ENCODE results near the gene ENKD1.

ENKD1 gene

DNA sequence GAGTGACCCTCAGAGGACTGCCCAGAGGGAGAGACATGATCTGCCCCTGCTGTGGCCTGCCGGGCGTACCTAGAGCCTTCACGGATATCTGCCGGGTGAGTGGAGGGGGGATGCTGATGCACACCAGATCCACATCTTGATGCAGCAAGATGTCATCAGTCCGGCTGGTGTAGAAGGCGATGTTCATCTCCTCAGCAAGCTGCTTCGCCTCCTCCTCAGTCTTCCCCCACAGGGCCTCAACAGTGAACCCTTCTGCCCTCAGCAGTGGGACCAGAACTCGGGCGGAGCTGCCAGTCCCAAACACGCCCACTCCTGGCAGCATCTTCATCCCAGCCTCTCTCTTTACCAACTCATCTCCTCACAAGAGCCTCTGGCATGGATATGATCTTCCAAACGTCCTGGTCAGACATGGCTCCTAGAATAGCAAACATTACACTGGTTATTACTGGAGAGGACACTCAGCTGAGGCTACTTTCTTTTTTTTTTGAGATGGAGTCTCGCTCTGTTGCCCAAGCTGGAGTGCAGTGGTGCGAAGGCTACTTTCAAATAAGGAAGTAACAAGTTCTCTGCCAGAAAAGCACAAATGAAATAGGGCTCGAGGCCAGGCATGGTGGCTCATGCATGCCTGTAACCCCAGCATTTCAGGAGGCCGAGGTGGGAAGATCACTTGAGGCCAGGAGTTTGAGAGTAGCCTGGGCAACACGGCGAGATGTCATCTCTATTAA is 19.0 kb upstream of the ENKD1 start:
- DNase-seq (ENCODE audit: low read depth, low spot score) = no peak
- TF ChIP-seq EZH2 (IDR thresholded peaks at IDR 0.05) = no peak
- TF ChIP-seq FOXP2 (optimal IDR thresholded peaks at IDR 0.05; ENCODE audit: control extremely low read depth, extremely low read length, insufficient read depth) = no peak
- no peak for TF ChIP-seq POLR2AphosphoS5 (IDR thresholded peaks at IDR 0.05; ENCODE audit: borderline replicate concordance, low read depth, low read length)
- H3K9ac ChIP-seq (ENCODE audit: insufficient read length) = no peak overlapping the region
- no peak overlapping the region for H3K4me3 ChIP-seq
- H3K27ac ChIP-seq = no peak overlapping the region
- no peaks in the 10 kb centered on the region; the same call in 1 of the 2 replicates for H3K36me3 ChIP-seq (ENCODE audit: insufficient read depth, low read length)
- no peaks in the 10 kb centered on the region for H3K9me3 ChIP-seq (ENCODE audit: low read depth, low read length)

DNA sequence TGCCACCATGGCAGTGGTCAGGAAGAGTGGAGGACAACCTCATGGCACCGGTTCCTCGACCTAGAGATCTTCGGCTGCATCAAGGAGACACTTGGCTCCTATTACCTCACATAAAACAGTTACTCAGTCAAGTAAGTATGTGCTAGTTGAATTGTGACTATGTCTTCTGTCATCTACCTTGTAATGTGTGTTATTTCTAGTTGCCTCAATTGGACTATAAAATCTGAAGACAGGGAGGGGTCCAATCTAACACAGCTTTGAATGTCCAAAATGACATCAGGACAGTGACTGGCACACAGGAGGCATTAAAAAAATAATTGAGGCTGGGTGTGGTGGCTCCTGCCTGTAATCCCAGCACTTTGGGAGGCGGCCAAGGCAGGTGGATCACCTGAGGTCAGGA is 17.2 kb upstream of the ENKD1 start:
- Histone ChIP-seq H3K9ac (ENCODE audit: insufficient read length) (no peak overlapping the region), H3K27ac (no peak overlapping the region), H3K36me3 (ENCODE audit: insufficient read depth, low read length) (no peaks in the 10 kb centered on the region; the same call in 1 of the 2 replicates), H3K9me3 (ENCODE audit: low read depth, low read length) (no peaks in the 10 kb centered on the region), H3K4me3 (no peak overlapping the region)
- TF ChIP-seq POLR2AphosphoS5 (IDR thresholded peaks at IDR 0.05; ENCODE audit: borderline replicate concordance, low read depth, low read length) (no peak), FOXP2 (optimal IDR thresholded peaks at IDR 0.05; ENCODE audit: control extremely low read depth, extremely low read length, insufficient read depth) (no peak), EZH2 (IDR thresholded peaks at IDR 0.05) (no peak)
- DNase-seq (ENCODE audit: low read depth, low spot score) = no peak

DNA sequence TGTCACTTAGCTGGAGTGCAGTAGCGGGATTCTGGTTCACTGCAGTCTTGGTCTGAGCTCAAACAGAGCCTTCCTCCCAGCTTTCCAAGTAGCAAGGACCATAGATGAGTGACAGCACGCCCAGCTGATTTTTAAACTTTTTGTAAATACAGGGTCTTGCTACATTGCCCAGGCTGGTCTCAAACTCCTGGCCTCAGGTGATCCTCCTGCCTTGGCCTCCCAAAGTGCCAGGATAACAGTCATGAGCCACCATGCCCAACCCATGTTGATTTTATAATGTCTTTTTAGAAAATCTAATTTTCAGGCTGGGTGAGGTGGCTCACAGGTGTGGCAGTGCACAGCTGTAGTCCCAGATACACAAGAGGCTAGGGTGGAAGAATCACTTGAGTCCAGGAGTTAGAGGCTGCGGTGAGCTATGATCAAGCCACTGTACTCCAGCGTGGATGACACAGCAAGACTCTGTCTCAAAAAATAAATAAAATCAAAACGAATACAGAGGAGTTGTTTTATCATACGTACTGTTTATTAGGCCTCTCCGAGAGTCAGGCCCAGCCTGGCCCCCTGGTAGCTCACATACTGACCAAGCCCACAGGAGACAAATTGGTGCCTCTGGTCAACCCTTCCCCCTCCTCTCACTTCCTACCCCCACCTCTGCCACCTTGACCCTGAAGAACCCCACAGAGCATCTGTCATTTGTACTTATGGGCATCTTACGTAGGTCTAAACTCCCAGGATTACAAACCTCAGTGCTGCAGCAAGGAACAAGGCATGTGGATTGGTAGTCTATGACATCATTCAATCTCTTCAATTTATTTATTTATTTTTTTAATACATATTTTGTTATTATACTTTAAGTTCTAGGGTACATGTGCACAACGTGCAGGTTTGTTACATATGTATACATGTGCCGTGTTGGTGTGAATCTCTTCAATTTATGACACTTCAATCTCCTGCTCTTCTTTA is 13.7 kb upstream of the ENKD1 start:
- Histone ChIP-seq H3K9me3 (ENCODE audit: low read depth, low read length) (no peaks in the 10 kb centered on the region), H3K4me3 (no peak overlapping the region), H3K9ac (ENCODE audit: insufficient read length) (no peak overlapping the region), H3K27ac (no peak overlapping the region), H3K36me3 (ENCODE audit: insufficient read depth, low read length) (no peaks in the 10 kb centered on the region; the same call in 1 of the 2 replicates)
- TF ChIP-seq FOXP2 (optimal IDR thresholded peaks at IDR 0.05; ENCODE audit: control extremely low read depth, extremely low read length, insufficient read depth) (no peak), POLR2AphosphoS5 (IDR thresholded peaks at IDR 0.05; ENCODE audit: borderline replicate concordance, low read depth, low read length) (no peak), EZH2 (IDR thresholded peaks at IDR 0.05) (no peak)
- DNase-seq (ENCODE audit: low read depth, low spot score) = no peak

DNA sequence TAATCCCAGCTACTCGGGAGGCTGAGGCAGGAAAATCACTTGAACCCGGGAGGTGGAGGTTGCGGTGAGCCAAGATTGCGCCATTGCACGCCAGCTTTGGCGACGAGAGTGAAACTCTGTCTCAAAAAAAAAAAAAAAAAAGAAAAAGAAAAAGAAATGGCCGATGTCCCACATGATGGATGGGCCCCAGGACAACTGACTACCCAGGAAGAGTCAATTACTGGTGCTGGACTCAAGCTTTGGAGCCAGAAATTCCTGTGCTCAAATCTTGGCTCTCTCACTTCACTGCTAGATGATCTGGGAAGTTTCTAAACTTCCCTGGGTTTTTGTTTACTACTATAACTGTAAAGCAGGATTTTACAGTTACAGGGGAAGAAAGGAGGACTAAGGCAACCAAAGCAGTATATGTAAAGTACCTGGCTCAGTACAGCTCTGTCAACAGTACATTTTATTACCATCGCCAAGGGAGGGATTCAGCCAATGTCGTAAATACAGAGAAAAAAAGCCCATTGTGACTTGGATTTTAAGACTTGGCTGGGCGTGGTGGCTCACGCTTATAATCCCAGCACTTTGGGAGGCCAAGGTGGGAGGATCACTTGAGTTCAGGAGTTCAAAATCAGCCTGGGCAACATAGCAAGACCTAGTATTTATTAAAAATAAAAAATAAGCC is 11.9 kb upstream of the ENKD1 start:
- Histone ChIP-seq H3K27ac (no peak overlapping the region), H3K9me3 (ENCODE audit: low read depth, low read length) (no peaks in the 10 kb centered on the region), H3K36me3 (ENCODE audit: insufficient read depth, low read length) (no peaks in the 10 kb centered on the region), H3K4me3 (no peak overlapping the region), H3K9ac (ENCODE audit: insufficient read length) (no peak overlapping the region)
- no peak for TF ChIP-seq POLR2AphosphoS5 (IDR thresholded peaks at IDR 0.05; ENCODE audit: borderline replicate concordance, low read depth, low read length)
- TF ChIP-seq FOXP2 (optimal IDR thresholded peaks at IDR 0.05; ENCODE audit: control extremely low read depth, extremely low read length, insufficient read depth) = no peak
- no peak for TF ChIP-seq EZH2 (IDR thresholded peaks at IDR 0.05)
- DNase-seq (ENCODE audit: low read depth, low spot score) = no peak

- no peak overlapping the region for H3K9ac ChIP-seq (ENCODE audit: insufficient read length)
- no peak overlapping the region for H3K27ac ChIP-seq
- no peak for DNase-seq (ENCODE audit: low read depth, low spot score)
- no peak overlapping the region for H3K4me3 ChIP-seq
- TF ChIP-seq EZH2 (IDR thresholded peaks at IDR 0.05) = no peak
- TF ChIP-seq FOXP2 (optimal IDR thresholded peaks at IDR 0.05; ENCODE audit: control extremely low read depth, extremely low read length, insufficient read depth) = no peak
- TF ChIP-seq POLR2AphosphoS5 (IDR thresholded peaks at IDR 0.05; ENCODE audit: borderline replicate concordance, low read depth, low read length) = no peak
- H3K9me3 ChIP-seq (ENCODE audit: low read depth, low read length) = no peaks in the 10 kb centered on the region
- H3K36me3 ChIP-seq (ENCODE audit: insufficient read depth, low read length) = no peaks in the 10 kb centered on the region
Observed at GRCh38 chr16:67677712-67678111, 11.2 kb upstream of the ENKD1 start.

DNA sequence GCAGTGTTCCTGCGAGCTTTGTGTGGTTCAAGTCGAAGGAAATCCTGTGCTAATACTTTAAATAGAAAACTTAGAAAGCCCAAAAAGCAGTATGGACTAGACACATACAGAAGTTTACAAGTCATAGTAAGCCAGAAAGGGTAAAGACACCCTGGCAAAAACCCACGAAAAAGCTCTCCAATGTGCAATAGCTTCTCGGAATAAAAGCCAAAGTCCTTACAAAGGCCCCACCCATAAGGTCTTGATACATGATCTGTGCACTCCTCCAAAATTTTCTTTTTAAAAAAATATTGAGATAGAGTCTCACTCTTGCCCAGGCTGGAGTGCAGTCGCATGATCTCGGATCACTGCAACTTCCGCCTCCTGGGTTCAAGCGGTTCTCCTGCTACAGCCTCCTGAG is 10.4 kb upstream of the ENKD1 start:
- Histone ChIP-seq H3K27ac (no peak overlapping the region), H3K9ac (ENCODE audit: insufficient read length) (no peak overlapping the region), H3K4me3 (no peak overlapping the region), H3K36me3 (ENCODE audit: insufficient read depth, low read length) (no peaks in the 10 kb centered on the region), H3K9me3 (ENCODE audit: low read depth, low read length) (no peaks in the 10 kb centered on the region)
- no peak for DNase-seq (ENCODE audit: low read depth, low spot score)
- no peak for TF ChIP-seq EZH2 (IDR thresholded peaks at IDR 0.05)
- TF ChIP-seq FOXP2 (optimal IDR thresholded peaks at IDR 0.05; ENCODE audit: control extremely low read depth, extremely low read length, insufficient read depth) = no peak
- no peak for TF ChIP-seq POLR2AphosphoS5 (IDR thresholded peaks at IDR 0.05; ENCODE audit: borderline replicate concordance, low read depth, low read length)

DNA sequence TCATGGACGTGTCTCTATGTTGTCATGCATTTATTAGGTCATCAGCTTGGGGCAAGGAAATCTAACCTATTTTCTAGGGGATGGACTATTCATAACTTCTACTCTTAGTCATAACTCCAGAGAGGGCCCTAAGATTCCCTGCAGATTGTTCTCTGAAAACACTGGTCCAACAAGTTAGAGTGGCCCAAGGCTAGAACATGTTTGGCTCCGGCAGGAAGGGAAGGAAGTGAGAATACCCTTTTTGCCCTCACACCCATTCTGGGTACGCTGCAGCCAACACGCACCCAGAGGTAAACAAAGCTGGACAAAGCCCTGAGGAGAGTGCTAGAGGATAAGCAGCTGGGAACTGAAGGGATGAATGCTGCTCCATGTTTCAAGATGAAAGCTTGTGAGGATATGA is 10.0 kb upstream of the ENKD1 start:
- H3K9ac ChIP-seq (ENCODE audit: insufficient read length) = no peak overlapping the region
- no peaks in the 10 kb centered on the region for H3K36me3 ChIP-seq (ENCODE audit: insufficient read depth, low read length)
- H3K9me3 ChIP-seq (ENCODE audit: low read depth, low read length) = no peaks in the 10 kb centered on the region
- DNase-seq (ENCODE audit: low read depth, low spot score) = no peak
- no peak for TF ChIP-seq POLR2AphosphoS5 (IDR thresholded peaks at IDR 0.05; ENCODE audit: borderline replicate concordance, low read depth, low read length)
- no peak overlapping the region for H3K27ac ChIP-seq
- no peak overlapping the region for H3K4me3 ChIP-seq

DNA sequence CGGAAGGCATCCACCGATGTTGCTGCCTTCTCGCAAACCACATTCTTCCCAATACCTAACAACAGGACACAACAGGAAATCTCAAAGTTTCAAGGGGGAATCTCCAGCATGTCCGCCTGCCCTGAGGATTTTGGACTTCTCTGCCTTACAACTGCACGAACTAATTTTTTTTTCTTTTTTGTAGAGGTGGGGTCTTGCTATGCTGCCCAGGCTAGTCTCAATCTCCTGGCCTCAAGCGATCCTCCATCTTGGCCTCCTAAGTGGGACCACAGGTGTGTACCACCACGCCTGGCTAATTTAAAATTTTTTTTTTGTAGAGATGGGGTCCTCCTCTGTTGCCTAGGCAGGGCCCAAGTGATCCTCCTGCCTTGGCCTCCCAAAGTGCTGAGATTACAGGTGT is 9.4 kb upstream of the ENKD1 start:
- no peak overlapping the region for H3K9ac ChIP-seq (ENCODE audit: insufficient read length)
- H3K4me3 ChIP-seq = no peak overlapping the region
- no peak for TF ChIP-seq FOXP2 (optimal IDR thresholded peaks at IDR 0.05; ENCODE audit: control extremely low read depth, extremely low read length, insufficient read depth)
- no peak for TF ChIP-seq POLR2AphosphoS5 (IDR thresholded peaks at IDR 0.05; ENCODE audit: borderline replicate concordance, low read depth, low read length)
- TF ChIP-seq EZH2 (IDR thresholded peaks at IDR 0.05) = no peak
- no peaks in the 10 kb centered on the region for H3K9me3 ChIP-seq (ENCODE audit: low read depth, low read length)
- DNase-seq (ENCODE audit: low read depth, low spot score) = no peak
- H3K36me3 ChIP-seq (ENCODE audit: insufficient read depth, low read length) = no peaks in the 10 kb centered on the region
- no peak overlapping the region for H3K27ac ChIP-seq

All from SK-N-MC (cell line).